SKM-1 treated with dmso at 0.1 percent for 144 hours (cell line): ENCODE data around the gene EIPR1.

Experiments
- DNase-seq: peaks from one replicate; lab custom pipeline; 2025; ENCODE audit not compliant: unreplicated experiment; lab: John Stamatoyannopoulos, UW

Gene EIPR1

GRCh38 chr2:3277748-3278520 is 99.7 kb downstream of the EIPR1 start:
- no peak for DNase-seq

- no peak for DNase-seq
Observed at GRCh38 chr2:3277050-3277747, 100.4 kb downstream of the EIPR1 start.

GRCh38 chr2:3272761-3273160 is 104.9 kb downstream of the EIPR1 start:
- no peak for DNase-seq

- no peak for DNase-seq
Observed at GRCh38 chr2:3270095-3270478, 107.5 kb downstream of the EIPR1 start.

GRCh38 chr2:3269425-3270094 is 108.1 kb downstream of the EIPR1 start:
- DNase-seq, result no peak

GRCh38 chr2:3268705-3269029 is 109.0 kb downstream of the EIPR1 start:
- no peak for DNase-seq

GRCh38 chr2:3267869-3268704 is 109.5 kb downstream of the EIPR1 start:
- DNase-seq, result no peak

GRCh38 chr2:3266925-3267867 is 110.4 kb downstream of the EIPR1 start:
- no peak for DNase-seq

- DNase-seq, result no peak
Observed at GRCh38 chr2:3265981-3266924, 111.4 kb downstream of the EIPR1 start.

GRCh38 chr2:3265471-3265870 is 112.1 kb downstream of the EIPR1 start:
- DNase-seq, result no peak

GRCh38 chr2:3264010-3264744 is 113.4 kb downstream of the EIPR1 start:
- peak; percentile 87 for DNase-seq

- no peak for DNase-seq
Observed at GRCh38 chr2:3263487-3263886, 114.1 kb downstream of the EIPR1 start.

- DNase-seq, result no peak
Observed at GRCh38 chr2:3262437-3263388, 114.9 kb downstream of the EIPR1 start.

GRCh38 chr2:3261511-3261910 is 116.1 kb downstream of the EIPR1 start:
- DNase-seq, result no peak

- DNase-seq, result no peak
Observed at GRCh38 chr2:3260959-3261358, 116.7 kb downstream of the EIPR1 start.

- no peak for DNase-seq
Observed at GRCh38 chr2:3257826-3258225, 119.8 kb downstream of the EIPR1 start.

- no peak for DNase-seq
Observed at GRCh38 chr2:3257166-3257565, 120.5 kb downstream of the EIPR1 start.
